IPS-11a (cell line): ENCODE results near the gene TUFT1.
"Not testable (repeated sequence)": the region's sequence is repeated elsewhere in the genome, so short reads cannot be mapped to it uniquely, and the experiment has no call there.

Source experiments
- H3K4me3 ChIP-seq: one replicate; pipeline ENCODE4 v1.5.1; 2013; ENCODE audit warnings: low read depth, low read length, control low read depth

The TUFT1 gene

GRCh38 chr1:151512326-151512725 is 27.8 kb upstream of the TUFT1 start:
- peak overlapping the region; percentile 4 for H3K4me3 ChIP-seq

- peak overlapping the region; percentile 25 for H3K4me3 ChIP-seq
Measured at GRCh38 chr1:151512801-151513625, 27.1 kb upstream of the TUFT1 start.

GRCh38 chr1:151513626-151514121 is 26.4 kb upstream of the TUFT1 start:
- H3K4me3 ChIP-seq = no peak overlapping the region

GRCh38 chr1:151514366-151514765 is 25.7 kb upstream of the TUFT1 start:
- H3K4me3 ChIP-seq = no peak overlapping the region

- no peak overlapping the region for H3K4me3 ChIP-seq
Measured at GRCh38 chr1:151515265-151515664, 24.8 kb upstream of the TUFT1 start.

- no peak overlapping the region for H3K4me3 ChIP-seq
Measured at GRCh38 chr1:151516031-151516511, 24.0 kb upstream of the TUFT1 start.

- no peak overlapping the region for H3K4me3 ChIP-seq
Measured at GRCh38 chr1:151518431-151518830, 21.7 kb upstream of the TUFT1 start.

GRCh38 chr1:151518936-151519335 is 21.2 kb upstream of the TUFT1 start:
- H3K4me3 ChIP-seq = no peak overlapping the region

- H3K4me3 ChIP-seq = no peak overlapping the region
Measured at GRCh38 chr1:151519667-151520066, 20.4 kb upstream of the TUFT1 start.

GRCh38 chr1:151520359-151520758 is 19.8 kb upstream of the TUFT1 start:
- H3K4me3 ChIP-seq = no peak overlapping the region

- not testable (repeated sequence) for H3K4me3 ChIP-seq
Measured at GRCh38 chr1:151522427-151522826, 17.7 kb upstream of the TUFT1 start.

GRCh38 chr1:151523326-151523725 is 16.8 kb upstream of the TUFT1 start:
- no peak overlapping the region for H3K4me3 ChIP-seq

GRCh38 chr1:151524736-151525135 is 15.4 kb upstream of the TUFT1 start:
- no peak overlapping the region for H3K4me3 ChIP-seq

GRCh38 chr1:151526735-151527525 is 13.2 kb upstream of the TUFT1 start:
- no peak overlapping the region for H3K4me3 ChIP-seq

GRCh38 chr1:151529211-151529702 is 10.9 kb upstream of the TUFT1 start:
- H3K4me3 ChIP-seq = no peak overlapping the region

- H3K4me3 ChIP-seq = no peak overlapping the region
Measured at GRCh38 chr1:151529781-151530180, 10.3 kb upstream of the TUFT1 start.

- H3K4me3 ChIP-seq = no peak overlapping the region
Measured at GRCh38 chr1:151530461-151530860, 9.6 kb upstream of the TUFT1 start.

GRCh38 chr1:151533870-151534269 is 6.2 kb upstream of the TUFT1 start:
- no peak overlapping the region for H3K4me3 ChIP-seq

- no peak overlapping the region for H3K4me3 ChIP-seq
Measured at GRCh38 chr1:151534662-151535278, 5.3 kb upstream of the TUFT1 start.

GRCh38 chr1:151535326-151536271 is 4.5 kb upstream of the TUFT1 start:
- no peak overlapping the region for H3K4me3 ChIP-seq
